B cell (primary cell): ENCODE measurements around the gene CADPS. TPM values are rescaled to one million over a fixed set of nuclear protein-coding genes. Genes with fewer than 3 reads are reported as not detected.

Experiments
- ATAC-seq: fragments of 200-7000 bp; cut with Tn5 transposase; one replicate; pipeline ENCODE4 v1.10.0; 2021; ENCODE audit warnings: low read depth, mild to moderate bottlenecking, moderate number of reproducible peaks, moderate library complexity
- CTCF ChIA-PET: fragments of 350-600 bp; sonication (Branson Sonifier 250); formaldehyde crosslinking; loops from one replicate; lab custom pipeline; 2021; ENCODE audit warnings: antibody characterized with exemption, inconsistent platforms; lab: Charles Lee
- POLR2A ChIA-PET: fragments of 350-600 bp; sonication (Branson Sonifier 250); formaldehyde crosslinking; loops from one replicate; lab custom pipeline; 2021; ENCODE audit warnings: antibody characterized with exemption; lab: Charles Lee
- DNase-seq: peaks from one replicate; pipeline ENCODE4 v3.0.0; 2013
- H2AFZ ChIP-seq: 2 replicates; pipeline ENCODE4 v1.6.1; 2012; ENCODE audit warnings: mild to moderate bottlenecking, low read depth, low read length; ENCODE audit not compliant: insufficient read depth, poor library complexity, severe bottlenecking
- H3K27ac ChIP-seq, 2 donors: 1 replicate in 1 of 2; 2 replicates in 1 of 2; pipeline ENCODE4 v1.5.1; 2012 to 2013; ENCODE audit warnings: low read length in 2 of 2, mild to moderate bottlenecking in 2 of 2, moderate library complexity in 1 of 2
- H3K27me3 ChIP-seq, 4 experiments: fragments of 200-600 bp in 1 of 4; sonication (generic) in 1 of 4; replicated peaks in 1 of 4; 1 replicate in 2 of 4; 2 replicates in 2 of 4; pipeline versions ENCODE4 v1.6.1 to v1.7.0; 2013 to 2016; ENCODE audit warnings: low read length in 3 of 4, mild to moderate bottlenecking in 2 of 4, mixed read lengths in 1 of 4, moderate library complexity in 1 of 4; ENCODE audit not compliant: insufficient read depth in 4 of 4, control insufficient read depth in 3 of 4; ENCODE audit errors: control extremely low read depth in 1 of 4
- H3K36me3 ChIP-seq, 2 experiments: replicated peaks in 1 of 2; 1 replicate in 1 of 2; 2 replicates in 1 of 2; pipeline versions ENCODE4 v1.6.1 to v1.7.1; 2013; ENCODE audit warnings: low read length in 1 of 2; ENCODE audit not compliant: insufficient read depth in 2 of 2, control insufficient read depth in 1 of 2; ENCODE audit errors: control extremely low read depth in 1 of 2, extremely low read depth in 1 of 2
- H3K4me1 ChIP-seq, 2 donors: fragments of 200-600 bp in 1 of 2; sonication (generic) in 1 of 2; 1 replicate in 1 of 2; 2 replicates in 1 of 2; pipeline versions ENCODE4 v1.5.1 to v1.6.1; 2013 to 2017; ENCODE audit warnings: low read length in 2 of 2; ENCODE audit not compliant: control insufficient read depth in 2 of 2, insufficient read depth in 2 of 2
- H3K4me2 ChIP-seq: replicated peaks from 2 replicates; pipeline ENCODE3; 2012; ENCODE audit warnings: mild to moderate bottlenecking, low read depth, low read length; ENCODE audit not compliant: poor library complexity, severe bottlenecking
- H3K4me3 ChIP-seq, 5 experiments: fragments of 200-600 bp in 1 of 5; sonication (generic) in 1 of 5; 1 replicate in 3 of 5; 2 replicates in 2 of 5; pipeline versions ENCODE4 v1.5.1 to v1.7.0; 2011 to 2016; ENCODE audit warnings: low read length in 4 of 5, mild to moderate bottlenecking in 4 of 5, low read depth in 2 of 5, control low read depth in 1 of 5, moderate library complexity in 1 of 5; ENCODE audit not compliant: insufficient read depth in 1 of 5; ENCODE audit errors: control extremely low read depth in 1 of 5, extremely low read depth in 1 of 5
- H3K79me2 ChIP-seq: fragments of 200-600 bp; sonication (generic); one replicate; pipeline ENCODE4 v1.6.0; 2016; ENCODE audit warnings: low read length; ENCODE audit not compliant: control insufficient read depth, insufficient read depth
- H3K9ac ChIP-seq: fragments of 200-600 bp; sonication (generic); 2 replicates; pipeline ENCODE4 v1.6.1; 2017; ENCODE audit warnings: mild to moderate bottlenecking, low read length, moderate library complexity
- H3K9me3 ChIP-seq, 3 donors: one replicate each; pipeline versions ENCODE4 v1.6.1 to v1.7.1; 2013; ENCODE audit warnings: low read length in 2 of 3; ENCODE audit not compliant: control insufficient read depth in 2 of 3, insufficient read depth in 1 of 3; ENCODE audit errors: control extremely low read depth in 1 of 3
- H4K20me1 ChIP-seq: 2 replicates; pipeline ENCODE4 v1.6.0; 2012; ENCODE audit warnings: mild to moderate bottlenecking, low read length; ENCODE audit not compliant: insufficient read depth, control insufficient read depth, poor library complexity, severe bottlenecking
- H3K27ac Mint-ChIP-seq: one replicate; pipeline ENCODE4 v1.8.0; 2021; ENCODE audit warnings: mixed read lengths
- H3K27me3 Mint-ChIP-seq: one replicate; pipeline ENCODE4 v1.8.0; 2021; ENCODE audit warnings: mixed read lengths
- H3K4me1 Mint-ChIP-seq: one replicate; pipeline ENCODE4 v1.8.0; 2021; ENCODE audit warnings: mixed read lengths
- H3K4me3 Mint-ChIP-seq: one replicate; pipeline ENCODE4 v1.8.0; 2021; ENCODE audit warnings: mixed read lengths
- H3K9me3 Mint-ChIP-seq: one replicate; pipeline ENCODE4 v1.8.0; 2022; ENCODE audit warnings: mixed read lengths; ENCODE audit not compliant: insufficient read depth
- EZH2 ChIP-seq: IDR thresholded peaks from 2 replicates; pipeline ENCODE4 v1.6.1; 2012; ENCODE audit warnings: borderline replicate concordance, low read depth, mild to moderate bottlenecking, moderate library complexity, low read length; ENCODE audit not compliant: insufficient read depth, poor library complexity, severe bottlenecking
- WGBS: methylation state at CpG from one replicate; pipeline ENCODE4 v1.1.5; 2013; ENCODE audit warnings: missing lambda C conversion rate; ENCODE audit not compliant: insufficient coverage; 5-methylcytosine and 5-hydroxymethylcytosine counted together
- intact Hi-C: fragments of 100-400 bp; cut with micrococcal nuclease; formaldehyde crosslinking; loops from one replicate; pipeline ENCODE4 v1.10.0; 2022
- polyA plus RNA-seq: library from polyadenylated mRNA; depleted of rRNA; stranded (reverse); fragments of >200 nt; gene quantifications from 2 replicates; pipeline ENCODE4 v1.2.3, GENCODE V29; 2012
- total RNA-seq, 2 donors: library from RNA; stranded (reverse); fragments of 120-200 nt in 1 of 2; gene quantifications; 1 replicate in 1 of 2; 2 replicates in 1 of 2; pipeline versions ENCODE4 v1.2.3 to v1.2.4, GENCODE V29; 2013 to 2022
- TF ChIP-seq, protein P1 (sequence below): fragments of 200-600 bp; IDR thresholded peaks from one replicate; pipeline ENCODE4 v1.8.0; 2022; ENCODE audit warnings: antibody characterized with exemption, mild to moderate bottlenecking

CADPS gene
- total and polyA plus RNA-seq, 2 donors (not counting 1 experiment from before 2014, with no cell fraction given), result 0.16 to 0.22 TPM

GRCh38 chr3:62653796-62654195, 221.4 kb downstream of the CADPS start:
- Histone ChIP-seq H3K9me3 (no peaks in the 10 kb centered on the region), H2AFZ (no peak overlapping the region), H3K4me3 (no peak overlapping the region), H3K4me2 (no peak overlapping the region), H3K4me1 (no peaks in the 10 kb centered on the region), H3K27ac (no peak overlapping the region), H3K79me2 (no peaks in the 10 kb centered on the region), H3K36me3 (no peaks in the 10 kb centered on the region), H3K27me3 (no peaks in the 10 kb centered on the region), H4K20me1 (no peaks in the 10 kb centered on the region), H3K9ac (no peak overlapping the region)
- H3K9me3 Mint-ChIP-seq, result no peaks in the 10 kb centered on the region
- H3K27me3 Mint-ChIP-seq, result no peaks in the 10 kb centered on the region
- intact Hi-C loops, result no loop called here
- ATAC-seq (no peak), DNase-seq (no peak)
- CTCF ChIA-PET, result no interaction called here
- 82% methylated on average over 6 of the region's 7 CpGs for WGBS
- POLR2A ChIA-PET, result no interaction called here
- TF ChIP-seq EZH2, result no peak
- TF ChIP-seq, protein P1, sequence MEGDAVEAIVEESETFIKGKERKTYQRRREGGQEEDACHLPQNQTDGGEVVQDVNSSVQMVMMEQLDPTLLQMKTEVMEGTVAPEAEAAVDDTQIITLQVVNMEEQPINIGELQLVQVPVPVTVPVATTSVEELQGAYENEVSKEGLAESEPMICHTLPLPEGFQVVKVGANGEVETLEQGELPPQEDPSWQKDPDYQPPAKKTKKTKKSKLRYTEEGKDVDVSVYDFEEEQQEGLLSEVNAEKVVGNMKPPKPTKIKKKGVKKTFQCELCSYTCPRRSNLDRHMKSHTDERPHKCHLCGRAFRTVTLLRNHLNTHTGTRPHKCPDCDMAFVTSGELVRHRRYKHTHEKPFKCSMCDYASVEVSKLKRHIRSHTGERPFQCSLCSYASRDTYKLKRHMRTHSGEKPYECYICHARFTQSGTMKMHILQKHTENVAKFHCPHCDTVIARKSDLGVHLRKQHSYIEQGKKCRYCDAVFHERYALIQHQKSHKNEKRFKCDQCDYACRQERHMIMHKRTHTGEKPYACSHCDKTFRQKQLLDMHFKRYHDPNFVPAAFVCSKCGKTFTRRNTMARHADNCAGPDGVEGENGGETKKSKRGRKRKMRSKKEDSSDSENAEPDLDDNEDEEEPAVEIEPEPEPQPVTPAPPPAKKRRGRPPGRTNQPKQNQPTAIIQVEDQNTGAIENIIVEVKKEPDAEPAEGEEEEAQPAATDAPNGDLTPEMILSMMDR, result no peak
- no peaks in the 10 kb centered on the region for H3K4me1 Mint-ChIP-seq
- H3K27ac Mint-ChIP-seq, result no peak overlapping the region
- H3K4me3 Mint-ChIP-seq, result no peak overlapping the region

DNA sequence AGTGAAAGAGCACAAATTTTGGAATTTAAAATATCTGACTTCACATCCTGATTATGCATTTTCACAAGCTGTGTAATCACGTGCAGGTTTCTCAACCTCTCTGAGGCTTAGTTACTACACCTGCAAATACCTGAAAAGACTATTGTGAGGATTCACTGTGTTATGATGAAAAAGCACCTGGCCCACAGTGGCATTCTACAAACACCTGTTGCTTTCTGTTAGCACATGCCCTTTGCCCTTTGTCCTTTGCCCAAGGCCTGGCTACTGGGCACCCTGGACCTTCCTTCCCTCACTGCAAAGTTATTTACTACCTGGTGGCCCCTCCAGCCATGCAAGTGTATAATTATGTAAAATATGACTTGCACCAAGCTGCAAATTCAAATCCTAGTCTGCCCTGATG, 227.5 kb downstream of the CADPS start:
- ATAC-seq, result no peak
- Histone ChIP-seq H4K20me1 (no peaks in the 10 kb centered on the region), H3K9me3 (no peaks in the 10 kb centered on the region), H3K4me3 (no peak overlapping the region), H3K9ac (no peak overlapping the region), H3K79me2 (no peaks in the 10 kb centered on the region), H2AFZ (no peak overlapping the region), H3K4me1 (no peaks in the 10 kb centered on the region), H3K27me3 (peaks cover 0 to 2% (median 0%) of the 10 kb centered on the region in 4 experiments), H3K27ac (no peak overlapping the region), H3K36me3 (no peaks in the 10 kb centered on the region), H3K4me2 (no peak overlapping the region)
- Mint-ChIP-seq H3K27me3 (no peaks in the 10 kb centered on the region), H3K4me1 (no peaks in the 10 kb centered on the region), H3K4me3 (no peak overlapping the region), H3K27ac (no peak overlapping the region), H3K9me3 (no peaks in the 10 kb centered on the region)
- WGBS, result no CpG with 5 or more reads among the region's 1 CpG
- ChIA-PET CTCF (no interaction called here), POLR2A (no interaction called here)
- intact Hi-C loops, result no loop called here
- no peak for DNase-seq
- no peak for TF ChIP-seq EZH2
- TF ChIP-seq, protein P1, result no peak
